GM19035 (cell line): ENCODE measurements around the gene STRADB.
"Not testable (repeated sequence)": the region's sequence is repeated elsewhere in the genome, so short reads cannot be mapped to it uniquely, and the experiment has no call there.

ENCODE experiments used
- ATAC-seq: cut with Tn5 transposase; IDR thresholded peaks from one replicate; pipeline ENCODE4 v1.9.1; 2021; ENCODE audit not compliant: unreplicated experiment

STRADB gene

GRCh38 chr2:201429835-201430234 is 21.7 kb upstream of the STRADB start:
- ATAC-seq = not testable (repeated sequence)

- ATAC-seq = not testable (repeated sequence)
Observed at GRCh38 chr2:201430322-201430721, 21.2 kb upstream of the STRADB start.

- ATAC-seq = no peak
Observed at GRCh38 chr2:201430839-201431238, 20.7 kb upstream of the STRADB start.

GRCh38 chr2:201432038-201432620 is 19.4 kb upstream of the STRADB start:
- ATAC-seq = no peak

GRCh38 chr2:201432621-201433393 is 18.7 kb upstream of the STRADB start:
- ATAC-seq = no peak

GRCh38 chr2:201433394-201433995 is 18.0 kb upstream of the STRADB start:
- no peak for ATAC-seq

GRCh38 chr2:201436141-201436540 is 15.4 kb upstream of the STRADB start:
- ATAC-seq = no peak

- ATAC-seq = not testable (repeated sequence)
Observed at GRCh38 chr2:201439336-201439922, 12.1 kb upstream of the STRADB start.

GRCh38 chr2:201440182-201440581 is 11.4 kb upstream of the STRADB start:
- no peak for ATAC-seq

GRCh38 chr2:201441409-201441808 is 10.1 kb upstream of the STRADB start:
- ATAC-seq = no peak

- no peak for ATAC-seq
Observed at GRCh38 chr2:201444746-201445465, 6.6 kb upstream of the STRADB start.

GRCh38 chr2:201447086-201447485 is 4.5 kb upstream of the STRADB start:
- no peak for ATAC-seq

GRCh38 chr2:201448061-201448460 is 3.5 kb upstream of the STRADB start:
- ATAC-seq = no peak

- ATAC-seq = no peak
Observed at GRCh38 chr2:201448701-201449100, 2.8 kb upstream of the STRADB start.

- ATAC-seq = peak; percentile 29
Observed at GRCh38 chr2:201450954-201451291, 617 bp upstream of the STRADB start.

- ATAC-seq = no peak
Observed at GRCh38 chr2:201452058-201452921, 750 bp downstream of the STRADB start.

- no peak for ATAC-seq
Observed at GRCh38 chr2:201452922-201453643, 1.5 kb downstream of the STRADB start.

- ATAC-seq = no peak
Observed at GRCh38 chr2:201458381-201458780, 6.8 kb downstream of the STRADB start.

- ATAC-seq = no peak
Observed at GRCh38 chr2:201460532-201460931, 9.0 kb downstream of the STRADB start.

GRCh38 chr2:201464547-201464946 is 13.0 kb downstream of the STRADB start:
- ATAC-seq = no peak
